HepG2 (cell line): ENCODE data around the gene F7. TPM values are rescaled to one million over a fixed set of nuclear protein-coding genes. Genes with fewer than 3 reads are reported as not detected.

Experiments
- AHR ChIP-seq: IDR thresholded peaks from 2 replicates; pipeline ENCODE4 v1.6.1; 2018; ENCODE audit warnings: missing genetic modification reagents, missing compliant biosample characterization
- ETV5 ChIP-seq: IDR thresholded peaks from 2 replicates; pipeline ENCODE4 v1.6.1; 2018; ENCODE audit warnings: missing biosample characterization, missing genetic modification reagents, inconsistent platforms, borderline replicate concordance
- FOXA3 ChIP-seq: IDR thresholded peaks from 2 replicates; pipeline ENCODE4 v1.6.1; 2016; ENCODE audit warnings: missing genetic modification reagents, missing compliant biosample characterization
- FOXP1 ChIP-seq, 2 experiments: fragments of 450-650 bp in 1 of 2; IDR thresholded peaks; 2 replicates each; pipeline ENCODE4 v1.6.1; 2017 to 2018; ENCODE audit warnings: antibody characterized with exemption in 1 of 2
- ISL2 ChIP-seq: sonication (generic); formaldehyde crosslinking; IDR thresholded peaks from 2 replicates; pipeline ENCODE4 v1.5.0; 2020; ENCODE audit warnings: missing genetic modification reagents
- MIER2 ChIP-seq: IDR thresholded peaks from 2 replicates; pipeline ENCODE4 v1.6.1; 2016; ENCODE audit warnings: missing biosample characterization, missing genetic modification reagents
- PAXIP1 ChIP-seq: sonication (generic); formaldehyde crosslinking; conservative IDR thresholded peaks from 2 replicates; pipeline ENCODE4 v1.4.0; 2020; ENCODE audit warnings: mild to moderate bottlenecking, missing genetic modification reagents, moderate library complexity
- THYN1 ChIP-seq: sonication (generic); formaldehyde crosslinking; IDR thresholded peaks from 2 replicates; pipeline ENCODE4 v1.8.1; 2023; ENCODE audit warnings: low read depth, mild to moderate bottlenecking, moderate library complexity, missing genetic modification reagents, borderline replicate concordance
- XRCC5 ChIP-seq: fragments of 200-400 bp; formaldehyde crosslinking; optimal IDR thresholded peaks from 2 replicates; pipeline ENCODE3; 2017; ENCODE audit warnings: mild to moderate bottlenecking, low read length
- ZBTB2 ChIP-seq: sonication (generic); formaldehyde crosslinking; IDR thresholded peaks from 2 replicates; pipeline ENCODE4 v1.8.0; 2022; ENCODE audit warnings: low read depth, missing genetic modification reagents
- ZBTB43 ChIP-seq: sonication (generic); formaldehyde crosslinking; conservative IDR thresholded peaks from 2 replicates; pipeline ENCODE4 v1.4.0; 2020; ENCODE audit warnings: missing genetic modification reagents
- ZNF224 ChIP-seq: sonication (generic); formaldehyde crosslinking; IDR thresholded peaks from 2 replicates; pipeline ENCODE4 v1.5.0; 2020; ENCODE audit warnings: mild to moderate bottlenecking, missing genetic modification reagents
- ZNF670 ChIP-seq: sonication (generic); formaldehyde crosslinking; IDR thresholded peaks from 2 replicates; pipeline ENCODE4 v1.8.0; 2022; ENCODE audit warnings: mild to moderate bottlenecking, missing genetic modification reagents, borderline replicate concordance
- ZNF687 ChIP-seq: sonication (generic); formaldehyde crosslinking; IDR thresholded peaks from 2 replicates; pipeline ENCODE4 v1.5.1; 2020; ENCODE audit warnings: mild to moderate bottlenecking, missing genetic modification reagents, moderate library complexity
- ZNF691 ChIP-seq: sonication (generic); formaldehyde crosslinking; IDR thresholded peaks from 2 replicates; pipeline ENCODE4 v1.4.0; 2020; ENCODE audit warnings: missing genetic modification reagents, low read depth, mild to moderate bottlenecking, borderline replicate concordance
- polyA plus RNA-seq, 8 experiments: library from polyadenylated mRNA; depleted of rRNA in 3 of 8; stranded (reverse) in 7 of 8; unstranded in 1 of 8; fragments of >200 nt; fragmentation: Illumina TruSeq in 4 of 8; extraction: Trizol in 4 of 8; gene quantifications; 2 replicates each; pipeline versions ENCODE4 v1.2.1 to v1.2.3, GENCODE V29; 2011 to 2016; ENCODE audit warnings: low read depth in 4 of 8, missing spikeins in 1 of 8, mixed read lengths in 1 of 8; ENCODE audit not compliant: insufficient read depth in 1 of 8
- total RNA-seq, 5 experiments: library from RNA; depleted of rRNA; stranded (reverse); fragments of >200 nt; fragmentation: Illumina TruSeq; extraction: Trizol; gene quantifications; 2 replicates each; pipeline ENCODE4 v1.2.3, GENCODE V29; 2016; ENCODE audit warnings: low read depth in 1 of 5

F7 gene
- total and polyA plus RNA-seq, 2 of the 13 experiments (the other 11 are each of a cell fraction or from before 2014, with no cell fraction given): 12.6 to 26.5 TPM

GRCh38 chr13:113169277-113170272, 64.0 kb downstream of the F7 start (continued):
- TF ChIP-seq ZBTB43 (CRISPR knock-in tag) (no peak), THYN1 (CRISPR knock-in tag) (no peak), ZNF224 (no peak), ETV5 (CRISPR knock-in tag) (peak; percentile 83), PAXIP1 (CRISPR knock-in tag) (peak; percentile 87), XRCC5 (no peak), ZNF687 (CRISPR knock-in tag) (peak; percentile 51), FOXP1 (IDR thresholded peaks at IDR 0.05) (0 out of 2 replicates have a peak, but pooled peaks have one; percentile 33), FOXP1 (CRISPR knock-in tag; IDR thresholded peaks at IDR 0.05) (peak; percentile 76), ISL2 (CRISPR knock-in tag) (peak; percentile 62), ZNF691 (CRISPR knock-in tag) (0 out of 2 replicates have a peak, but pooled peaks have one; percentile 45), ZBTB2 (CRISPR knock-in tag) (no peak), MIER2 (CRISPR knock-in tag) (no peak), AHR (CRISPR knock-in tag) (no peak), ZNF670 (no peak), FOXA3 (CRISPR knock-in tag) (peak; percentile 89)
